Measurements from ENCODE around the gene TNFRSF25.

TNFRSF25 gene

GRCh38 chr1:6494627-6495026, 28.7 kb upstream of the TNFRSF25 start:
- TF ChIP-seq REST (IDR thresholded peaks at IDR 0.05; ENCODE audit: insufficient read depth in 1 of 2, low read depth in 2 of 2, low read length in 2 of 2) = no peak
- TF ChIP-seq SIN3A (IDR thresholded peaks at IDR 0.05; ENCODE audit: borderline replicate concordance, insufficient read depth, low read length) = no peak
- no peak for TF ChIP-seq POLR2AphosphoS5 (IDR thresholded peaks at IDR 0.05; ENCODE audit: low read depth, low read length)
- no peak for TF ChIP-seq FOXP2 (optimal IDR thresholded peaks at IDR 0.05; ENCODE audit: borderline replicate concordance, extremely low read depth, extremely low read length, insufficient read depth)
- TF ChIP-seq TAF1 (IDR thresholded peaks at IDR 0.05; ENCODE audit: borderline replicate concordance, insufficient read depth, low read length) = no peak

- TF ChIP-seq TAF1 (IDR thresholded peaks at IDR 0.05; ENCODE audit: borderline replicate concordance, insufficient read depth, low read length) = no peak
- no peak for TF ChIP-seq POLR2AphosphoS5 (IDR thresholded peaks at IDR 0.05; ENCODE audit: low read depth, low read length)
- no peak for TF ChIP-seq FOXP2 (optimal IDR thresholded peaks at IDR 0.05; ENCODE audit: borderline replicate concordance, extremely low read depth, extremely low read length, insufficient read depth)
- TF ChIP-seq SIN3A (IDR thresholded peaks at IDR 0.05; ENCODE audit: borderline replicate concordance, insufficient read depth, low read length) = no peak
- no peak for TF ChIP-seq REST (IDR thresholded peaks at IDR 0.05; ENCODE audit: insufficient read depth in 1 of 2, low read depth in 2 of 2, low read length in 2 of 2)
These were observed 26.0 kb upstream of the TNFRSF25 start for GRCh38 chr1:6491966-6492365.

GRCh38 chr1:6491480-6491962, 25.5 kb upstream of the TNFRSF25 start, which contains the start of gene PLEKHG5:
TSS of gene PLEKHG5 (minus strand) at chr1:6491667. CDS start at chr1:6477571, 14,096 bp downstream.
- TF ChIP-seq SIN3A (IDR thresholded peaks at IDR 0.05; ENCODE audit: borderline replicate concordance, insufficient read depth, low read length) (no peak), TAF1 (IDR thresholded peaks at IDR 0.05; ENCODE audit: borderline replicate concordance, insufficient read depth, low read length) (no peak), POLR2AphosphoS5 (IDR thresholded peaks at IDR 0.05; ENCODE audit: low read depth, low read length) (no peak), REST (IDR thresholded peaks at IDR 0.05; ENCODE audit: insufficient read depth in 1 of 2, low read depth in 2 of 2, low read length in 2 of 2) (no peak), FOXP2 (optimal IDR thresholded peaks at IDR 0.05; ENCODE audit: borderline replicate concordance, extremely low read depth, extremely low read length, insufficient read depth) (no peak)

- TF ChIP-seq FOXP2 (optimal IDR thresholded peaks at IDR 0.05; ENCODE audit: borderline replicate concordance, extremely low read depth, extremely low read length, insufficient read depth) = no peak
- TF ChIP-seq SIN3A (IDR thresholded peaks at IDR 0.05; ENCODE audit: borderline replicate concordance, insufficient read depth, low read length) = no peak
- TF ChIP-seq TAF1 (IDR thresholded peaks at IDR 0.05; ENCODE audit: borderline replicate concordance, insufficient read depth, low read length) = no peak
- no peak for TF ChIP-seq POLR2AphosphoS5 (IDR thresholded peaks at IDR 0.05; ENCODE audit: low read depth, low read length)
- TF ChIP-seq REST (IDR thresholded peaks at IDR 0.05; ENCODE audit: insufficient read depth in 1 of 2, low read depth in 2 of 2, low read length in 2 of 2) = no peak
These were observed 25.1 kb upstream of the TNFRSF25 start for GRCh38 chr1:6491081-6491449.

All from PFSK-1 (cell line).